ENCODE data around the gene TIAM1. TPM values are rescaled to one million over a fixed set of nuclear protein-coding genes. Genes with fewer than 3 reads are reported as not detected.
A peak's percentile ranks its signal among the peaks of the same experiment; 100 is the strongest.

The TIAM1 gene
- total RNA-seq, 1 experiment from 2014 or later: 22.5 TPM

DNA sequence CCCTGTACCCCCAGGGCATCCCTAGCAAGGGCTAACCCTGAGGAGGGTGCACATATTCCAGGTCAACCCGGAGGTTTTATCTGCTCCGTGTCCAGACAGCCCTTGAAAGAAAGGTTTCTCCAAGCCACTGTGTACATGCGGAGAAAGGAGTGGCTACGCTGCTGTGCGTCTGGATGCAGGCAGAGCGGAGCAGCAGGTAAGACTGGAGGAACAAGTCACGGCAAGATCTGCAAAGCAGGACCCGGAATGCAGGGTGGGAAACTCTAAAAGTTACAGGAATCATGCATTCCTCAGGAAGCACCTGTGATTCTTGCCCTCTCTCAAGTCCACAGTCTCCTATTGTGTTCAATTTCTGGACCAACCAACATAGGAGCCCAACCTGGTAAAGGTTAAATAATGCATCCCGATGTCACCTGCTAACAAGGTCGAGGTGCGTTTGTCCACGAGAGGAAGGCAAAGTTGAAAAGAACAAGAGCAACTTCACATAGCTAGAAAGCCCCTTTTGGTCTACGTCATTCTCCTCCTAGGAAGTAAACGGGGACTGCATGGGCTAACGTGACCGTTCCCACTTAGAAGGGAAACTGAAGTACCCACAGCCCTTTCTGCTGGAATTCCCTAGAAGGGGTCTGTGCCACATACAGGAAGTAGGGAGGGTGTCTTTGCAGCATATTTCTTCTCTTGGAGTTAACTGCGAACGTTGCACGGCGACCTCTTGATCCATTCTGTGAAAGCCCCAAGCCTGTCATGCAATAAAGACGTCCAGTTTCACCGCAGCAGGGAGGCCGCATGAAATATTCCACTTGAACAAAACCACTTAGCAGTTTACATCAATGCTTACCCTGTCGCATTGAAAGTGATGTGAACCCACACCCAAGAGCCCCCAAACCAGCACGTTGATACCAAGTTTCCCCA is 5.8 kb downstream of the TIAM1 start:
- H3K4me2 ChIP-seq: no peak overlapping the region
- ChIA-PET POLR2A (ENCODE audit: unreplicated experiment) (no interaction called here), CTCF (no interaction called here)
- DNase-seq: no peak
- H3K9me3 ChIP-seq (ENCODE audit: insufficient read depth, low read depth): no peaks in the 10 kb centered on the region
- H3K36me3 ChIP-seq (ENCODE audit: low read depth): no peaks in the 10 kb centered on the region
- H4K20me1 ChIP-seq (ENCODE audit: insufficient read depth): no peaks in the 10 kb centered on the region
- H3K4me3 ChIP-seq: no peak overlapping the region
- H3K9me2 ChIP-seq (ENCODE audit: insufficient read depth): no peaks in the 10 kb centered on the region
- intact Hi-C loops (cut with micrococcal nuclease; ENCODE audit: unreplicated experiment): no loop called here
- H2AFZ ChIP-seq: no peak overlapping the region
- no peaks in the 10 kb centered on the region for H3F3A ChIP-seq (ENCODE audit: insufficient read depth, low read depth)
- no peak overlapping the region for H3K27ac ChIP-seq
- H3K4me1 ChIP-seq (replicated peaks; ENCODE audit: insufficient read depth): peaks cover 28% of the 10 kb centered on the region
- H3K79me2 ChIP-seq (ENCODE audit: low read depth): peaks cover 45% of the 10 kb centered on the region
- H3K27me3 ChIP-seq (ENCODE audit: insufficient read depth, low read depth): no peaks in the 10 kb centered on the region
- no TSS peak for BruUV-seq (replicated peaks)
- TF ChIP-seq, protein P1, sequence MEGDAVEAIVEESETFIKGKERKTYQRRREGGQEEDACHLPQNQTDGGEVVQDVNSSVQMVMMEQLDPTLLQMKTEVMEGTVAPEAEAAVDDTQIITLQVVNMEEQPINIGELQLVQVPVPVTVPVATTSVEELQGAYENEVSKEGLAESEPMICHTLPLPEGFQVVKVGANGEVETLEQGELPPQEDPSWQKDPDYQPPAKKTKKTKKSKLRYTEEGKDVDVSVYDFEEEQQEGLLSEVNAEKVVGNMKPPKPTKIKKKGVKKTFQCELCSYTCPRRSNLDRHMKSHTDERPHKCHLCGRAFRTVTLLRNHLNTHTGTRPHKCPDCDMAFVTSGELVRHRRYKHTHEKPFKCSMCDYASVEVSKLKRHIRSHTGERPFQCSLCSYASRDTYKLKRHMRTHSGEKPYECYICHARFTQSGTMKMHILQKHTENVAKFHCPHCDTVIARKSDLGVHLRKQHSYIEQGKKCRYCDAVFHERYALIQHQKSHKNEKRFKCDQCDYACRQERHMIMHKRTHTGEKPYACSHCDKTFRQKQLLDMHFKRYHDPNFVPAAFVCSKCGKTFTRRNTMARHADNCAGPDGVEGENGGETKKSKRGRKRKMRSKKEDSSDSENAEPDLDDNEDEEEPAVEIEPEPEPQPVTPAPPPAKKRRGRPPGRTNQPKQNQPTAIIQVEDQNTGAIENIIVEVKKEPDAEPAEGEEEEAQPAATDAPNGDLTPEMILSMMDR (conservative IDR thresholded peaks at IDR 0.05): no peak
- TF ChIP-seq EZH2 (IDR thresholded peaks at IDR 0.05; ENCODE audit: low read depth): no peak

DNA sequence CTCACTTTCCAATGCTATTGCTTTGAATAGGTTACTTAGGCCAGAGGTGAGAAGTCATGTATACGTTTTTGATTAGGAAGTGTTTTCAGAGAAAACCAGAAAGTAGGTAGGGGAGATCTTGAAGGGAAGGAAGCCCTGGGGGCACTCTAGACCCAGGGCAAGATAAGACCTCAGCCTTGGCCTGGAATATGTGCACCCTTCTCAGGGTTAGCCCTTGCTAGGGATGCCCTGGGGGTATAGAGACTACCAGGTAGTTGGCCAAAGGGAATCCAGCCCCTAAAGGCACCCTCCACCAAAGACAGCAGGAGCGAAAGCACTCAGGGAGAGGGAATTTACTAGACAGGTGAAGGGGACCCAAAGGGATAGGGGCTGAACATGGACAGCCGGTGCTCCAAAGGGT is 7.0 kb downstream of the TIAM1 start:
- Histone ChIP-seq H4K20me1 (ENCODE audit: insufficient read depth) (no peaks in the 10 kb centered on the region), H3K27me3 (ENCODE audit: insufficient read depth, low read depth) (no peaks in the 10 kb centered on the region), H2AFZ (no peak overlapping the region), H3K79me2 (ENCODE audit: low read depth) (peaks cover 37% of the 10 kb centered on the region), H3K9me3 (ENCODE audit: insufficient read depth, low read depth) (no peaks in the 10 kb centered on the region), H3K4me1 (replicated peaks; ENCODE audit: insufficient read depth) (peaks cover 21% of the 10 kb centered on the region), H3K36me3 (ENCODE audit: low read depth) (no peaks in the 10 kb centered on the region), H3F3A (ENCODE audit: insufficient read depth, low read depth) (no peaks in the 10 kb centered on the region), H3K4me2 (no peak overlapping the region), H3K9me2 (ENCODE audit: insufficient read depth) (no peaks in the 10 kb centered on the region), H3K27ac (no peak overlapping the region), H3K4me3 (no peak overlapping the region)
- intact Hi-C loops (cut with micrococcal nuclease; ENCODE audit: unreplicated experiment): no loop called here
- DNase-seq: no peak
- POLR2A ChIA-PET (ENCODE audit: unreplicated experiment): no interaction called here
- CTCF ChIA-PET: no interaction called here
- no peak for TF ChIP-seq EZH2 (IDR thresholded peaks at IDR 0.05; ENCODE audit: low read depth)
- TF ChIP-seq, protein P1 (conservative IDR thresholded peaks at IDR 0.05): no peak
- BruUV-seq (replicated peaks): no TSS peak

DNA sequence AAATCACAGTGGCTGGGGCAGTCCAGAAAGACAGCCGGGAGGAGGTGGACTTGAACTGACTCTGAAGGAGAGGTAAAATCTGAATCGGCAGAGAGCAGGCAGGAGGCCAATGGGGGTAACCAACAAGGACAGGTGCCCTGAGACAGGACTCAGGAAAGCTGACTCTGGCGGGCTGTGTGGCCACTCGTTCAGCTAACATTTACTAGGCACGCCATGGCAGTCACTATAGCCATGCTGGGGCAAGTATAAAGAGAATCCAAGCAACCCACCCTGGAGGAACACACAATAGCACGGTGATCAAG is 7.4 kb downstream of the TIAM1 start:
- DNase-seq: no peak
- H3K4me3 ChIP-seq: no peak overlapping the region
- H3K79me2 ChIP-seq (ENCODE audit: low read depth): peaks cover 37% of the 10 kb centered on the region
- no peaks in the 10 kb centered on the region for H3K9me3 ChIP-seq (ENCODE audit: insufficient read depth, low read depth)
- H3K4me1 ChIP-seq (replicated peaks; ENCODE audit: insufficient read depth): peaks cover 17% of the 10 kb centered on the region
- no peaks in the 10 kb centered on the region for H3K9me2 ChIP-seq (ENCODE audit: insufficient read depth)
- intact Hi-C loops (cut with micrococcal nuclease; ENCODE audit: unreplicated experiment): no loop called here
- H3K27ac ChIP-seq: no peak overlapping the region
- ChIA-PET POLR2A (ENCODE audit: unreplicated experiment) (no interaction called here), CTCF (no interaction called here)
- H3K36me3 ChIP-seq (ENCODE audit: low read depth): no peaks in the 10 kb centered on the region
- H3K27me3 ChIP-seq (ENCODE audit: insufficient read depth, low read depth): no peaks in the 10 kb centered on the region
- no peaks in the 10 kb centered on the region for H3F3A ChIP-seq (ENCODE audit: insufficient read depth, low read depth)
- BruUV-seq (replicated peaks): no TSS peak
- H4K20me1 ChIP-seq (ENCODE audit: insufficient read depth): no peaks in the 10 kb centered on the region
- H3K4me2 ChIP-seq: 0 out of 2 replicates have a peak overlapping the region, but pooled peaks have one; percentile 26
- H2AFZ ChIP-seq: no peak overlapping the region
- no peak for TF ChIP-seq EZH2 (IDR thresholded peaks at IDR 0.05; ENCODE audit: low read depth)
- TF ChIP-seq, protein P1 (conservative IDR thresholded peaks at IDR 0.05): no peak

Measured in PC-9 (cell line).